GM18526 (cell line): ENCODE results near the gene PHC2.

Source experiments
- POLR2A ChIP-seq: IDR thresholded peaks from 3 replicates; pipeline ENCODE4 v1.6.1; 2011; ENCODE audit not compliant: insufficient read length; ENCODE audit errors: extremely low read depth

PHC2 gene

DNA sequence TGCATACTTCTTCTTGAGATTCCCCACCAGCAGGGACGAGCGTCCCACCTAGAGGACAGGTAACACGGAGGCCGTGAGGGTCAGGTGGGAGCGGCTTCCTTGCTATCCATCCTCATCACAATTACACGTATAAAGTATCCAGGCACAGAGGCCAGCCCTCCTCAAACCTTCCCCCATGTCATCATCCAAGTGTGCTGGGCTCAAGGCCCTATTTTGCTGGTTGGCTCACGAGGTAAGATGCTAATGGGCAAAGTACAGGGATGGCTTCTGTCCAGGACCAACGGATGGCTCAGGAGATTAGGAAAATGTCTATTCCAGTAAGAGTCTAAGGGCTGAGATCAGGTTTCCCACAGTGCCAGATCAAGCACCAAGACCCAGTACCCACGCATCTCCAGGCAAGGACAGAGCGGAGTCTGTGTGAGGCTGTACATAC lies 98.5 kb downstream of the PHC2 start:
- TF ChIP-seq POLR2A = no peak

DNA sequence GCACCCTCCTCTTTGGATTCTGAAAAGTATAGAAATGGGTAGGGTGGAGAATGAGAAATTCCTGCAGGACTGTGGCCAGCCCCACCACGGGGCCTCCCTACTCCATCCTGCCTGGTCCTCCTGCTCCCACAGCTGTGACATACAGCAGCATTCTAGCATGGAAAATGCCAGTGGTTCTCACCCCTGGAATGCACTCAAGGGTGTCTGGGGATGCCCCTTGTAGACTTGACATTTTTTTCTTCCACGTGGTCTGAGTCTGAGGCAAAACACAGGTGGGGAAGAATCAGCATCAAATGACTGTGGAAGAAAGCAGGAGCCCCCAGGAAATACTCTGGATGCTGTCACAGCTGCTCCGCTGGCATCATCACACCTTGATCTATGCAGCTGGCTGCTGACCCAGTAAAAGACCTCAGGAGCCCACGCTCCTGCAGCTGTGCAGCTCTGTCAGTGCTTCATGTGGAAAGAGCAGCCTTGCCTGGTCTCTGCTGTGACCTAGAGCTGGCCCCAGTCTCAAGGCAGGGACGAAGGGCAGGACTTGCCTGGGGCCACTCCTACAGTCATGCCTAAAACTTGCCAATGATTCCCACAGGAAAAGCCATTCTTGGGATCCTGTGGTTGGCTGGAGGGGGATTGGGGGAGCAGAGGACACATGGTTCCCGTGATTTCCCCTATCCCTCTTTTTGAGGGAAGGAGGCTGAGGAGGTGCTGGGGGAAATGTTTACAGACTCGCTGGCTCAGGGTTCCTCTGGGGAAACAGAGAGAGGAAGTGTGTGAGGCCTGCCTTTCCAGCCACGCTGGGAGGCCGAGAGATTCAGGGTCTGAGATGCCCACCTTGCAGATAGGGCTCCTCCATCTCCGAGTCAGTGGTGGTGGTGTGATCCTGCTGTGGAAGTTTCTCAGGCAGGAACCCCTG lies 99.2 kb downstream of the PHC2 start:
- TF ChIP-seq POLR2A = no peak

DNA sequence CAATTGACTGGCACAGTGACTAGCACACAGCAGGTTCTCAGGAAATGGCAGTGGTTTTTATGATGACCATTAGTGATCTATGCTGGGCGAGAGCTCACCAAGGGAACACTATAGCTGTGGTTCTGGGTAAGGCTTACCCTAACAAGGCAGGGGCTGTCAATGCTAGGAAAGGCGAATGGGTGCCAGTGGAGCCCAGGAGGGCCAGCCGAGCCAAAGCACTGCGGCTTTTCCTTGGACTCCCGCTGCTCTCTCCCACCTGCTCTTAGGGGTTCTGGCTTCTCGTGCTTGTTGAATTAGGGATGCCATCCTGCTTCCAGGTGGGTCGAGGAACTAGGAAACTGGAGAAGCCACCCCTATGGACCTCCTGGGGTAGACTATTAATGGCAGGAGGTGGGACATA lies 100.0 kb downstream of the PHC2 start:
- no peak for TF ChIP-seq POLR2A

GRCh38 chr1:33330361-33330890 lies 100.5 kb downstream of the PHC2 start:
- no peak for TF ChIP-seq POLR2A

DNA sequence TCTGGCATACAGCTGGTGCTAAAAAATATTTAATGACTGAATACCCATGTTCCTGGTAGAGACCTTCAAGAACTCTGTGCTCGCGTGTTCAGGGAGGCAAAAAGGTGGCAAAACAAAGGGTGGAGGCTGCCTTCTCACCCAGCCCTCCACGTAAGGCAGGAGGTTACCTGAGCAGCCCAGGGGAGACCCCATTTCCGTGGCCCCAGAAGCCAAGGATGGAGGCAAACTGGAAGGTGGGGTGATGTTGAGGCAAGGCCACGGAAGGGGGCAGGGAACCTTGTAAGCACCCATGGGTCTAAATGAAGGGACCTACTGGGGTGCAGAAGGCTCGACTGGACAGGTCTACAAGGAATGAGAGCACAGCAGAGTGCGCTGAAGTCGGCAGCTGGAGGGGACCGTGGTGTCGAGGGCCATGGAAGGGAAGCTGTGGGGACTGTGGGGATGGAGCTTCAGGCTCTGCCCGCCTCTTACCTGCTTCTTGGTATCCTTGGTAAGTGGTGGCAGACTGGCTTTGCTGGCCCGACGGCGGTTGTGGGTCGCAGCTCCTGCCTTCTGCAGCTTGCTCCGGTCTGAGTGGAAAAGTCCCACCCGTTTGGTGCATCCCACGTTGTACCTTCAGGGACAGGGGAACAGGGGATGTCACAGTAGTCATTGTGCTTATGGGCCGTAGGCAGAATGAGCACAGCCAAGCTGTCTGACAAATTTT lies 101.1 kb downstream of the PHC2 start:
- no peak for TF ChIP-seq POLR2A

GRCh38 chr1:33328817-33329216 lies 102.1 kb downstream of the PHC2 start:
- TF ChIP-seq POLR2A = no peak

DNA sequence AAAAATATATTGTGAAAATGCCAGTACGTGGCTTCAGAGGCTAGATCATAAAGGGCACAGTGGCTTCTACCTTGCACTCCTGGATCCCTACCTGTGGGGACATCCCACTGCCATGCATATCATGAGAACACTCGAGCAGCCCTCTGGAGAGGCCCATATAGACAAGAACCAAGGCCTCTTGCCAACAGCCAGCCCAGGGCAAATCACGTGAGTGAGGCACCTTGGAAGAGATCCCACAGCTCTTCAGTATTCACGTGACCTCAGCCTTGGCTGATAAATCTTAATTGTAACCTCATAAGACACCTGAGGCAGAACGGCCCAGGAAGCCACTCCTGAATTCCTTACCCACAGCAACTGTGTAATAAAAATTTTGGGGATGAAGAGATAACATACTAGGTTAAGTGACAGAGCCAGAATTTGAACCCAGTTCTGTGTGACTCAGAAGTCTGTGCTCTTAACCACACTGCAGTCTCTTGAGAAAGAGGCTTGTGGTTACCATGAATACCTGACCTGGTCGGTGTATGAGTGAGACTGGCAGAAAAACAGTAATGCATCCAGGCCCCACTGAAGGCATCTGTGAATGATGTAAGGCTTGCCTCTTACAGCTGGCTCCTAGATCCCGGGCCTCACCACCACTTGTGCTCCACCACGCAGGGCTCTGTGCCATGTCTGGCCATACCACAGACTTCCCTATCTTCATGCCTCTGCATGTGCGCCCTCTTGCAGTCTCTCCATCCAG lies 103.1 kb downstream of the PHC2 start:
- no peak for TF ChIP-seq POLR2A

DNA sequence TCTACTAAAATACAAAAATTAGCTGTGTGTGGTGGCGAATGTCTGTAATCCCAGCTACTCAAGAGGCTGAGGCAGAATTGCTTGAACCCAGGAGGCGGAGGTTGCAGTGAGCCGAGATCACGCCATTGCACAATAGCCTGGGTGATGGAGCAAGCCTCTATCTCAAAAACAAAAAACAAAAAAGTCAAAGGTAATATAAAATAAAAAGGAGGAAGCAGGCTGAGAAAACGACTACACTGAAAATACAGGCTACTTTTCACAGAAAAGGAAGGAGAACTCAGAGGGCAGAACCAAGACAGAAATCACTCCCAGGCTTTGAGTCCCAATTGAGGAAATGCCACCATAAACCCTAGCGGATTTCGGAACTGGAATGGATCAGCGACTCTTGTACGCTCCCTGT lies 104.1 kb downstream of the PHC2 start:
- TF ChIP-seq POLR2A = no peak

- TF ChIP-seq POLR2A = no peak
These were observed 106.0 kb downstream of the PHC2 start for GRCh38 chr1:33324677-33325575.

DNA sequence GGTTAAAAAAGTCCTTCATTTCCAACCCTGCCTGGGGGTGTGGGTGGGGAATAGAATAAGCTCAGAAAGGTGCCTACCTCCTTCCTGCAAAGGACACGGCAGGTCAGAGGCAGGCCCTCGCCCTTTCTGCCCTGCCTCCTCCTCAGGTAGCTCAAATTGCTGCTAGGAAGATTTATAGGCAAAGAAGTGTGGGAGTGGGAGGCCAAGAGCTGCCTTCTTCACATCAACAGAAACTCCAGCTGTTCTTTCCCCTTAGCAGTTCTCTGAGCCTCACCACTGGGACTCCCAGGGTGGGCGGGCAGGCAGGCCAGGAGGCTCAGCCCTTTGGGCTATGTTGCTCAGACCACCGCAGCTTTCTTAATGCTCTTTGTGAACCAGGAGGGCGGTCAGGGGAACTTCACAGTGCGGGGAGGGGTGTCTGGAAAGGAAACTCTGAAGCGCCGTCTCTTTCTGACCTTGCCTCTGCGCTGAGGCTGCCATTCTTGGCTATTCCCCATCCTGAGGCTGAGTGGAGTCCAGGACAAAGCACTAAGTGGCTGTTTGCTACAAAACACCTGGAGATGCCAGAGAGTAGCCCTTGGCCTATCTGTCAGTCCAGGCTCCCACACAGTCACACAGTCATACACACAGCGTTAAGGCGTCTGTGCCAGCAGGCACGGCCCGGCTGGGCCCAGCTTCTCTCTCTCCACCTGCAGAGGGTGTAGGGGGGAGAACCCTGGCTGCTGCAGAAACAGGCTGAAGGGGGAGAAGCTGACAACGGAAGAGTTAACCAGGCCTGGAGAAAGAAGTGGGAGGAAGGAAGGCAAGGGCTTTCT lies 107.0 kb downstream of the PHC2 start:
- TF ChIP-seq POLR2A = no peak

GRCh38 chr1:33322870-33323585 lies 107.9 kb downstream of the PHC2 start:
- no peak for TF ChIP-seq POLR2A

GRCh38 chr1:33322109-33322508 lies 108.8 kb downstream of the PHC2 start:
- TF ChIP-seq POLR2A = no peak

DNA sequence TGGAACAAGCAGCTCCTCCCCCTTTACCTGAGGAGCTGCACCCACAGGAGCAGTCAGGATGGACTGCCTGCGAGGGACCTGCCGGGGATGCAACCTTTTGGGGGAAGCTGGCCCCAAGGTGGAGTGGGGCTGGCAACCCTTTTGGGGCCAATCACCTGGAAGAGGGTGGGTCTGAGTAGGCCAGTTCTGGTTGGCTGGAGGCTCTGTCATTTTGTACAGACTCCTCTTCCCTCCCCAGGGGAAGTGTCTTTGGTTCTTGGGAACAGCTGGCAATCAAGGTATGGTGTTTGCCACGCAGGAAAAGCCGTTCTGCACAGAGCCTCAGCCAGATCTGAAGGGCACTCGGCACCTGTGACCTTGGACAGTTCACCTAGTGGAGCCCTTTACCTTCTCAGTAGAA lies 109.7 kb downstream of the PHC2 start:
- no peak for TF ChIP-seq POLR2A

DNA sequence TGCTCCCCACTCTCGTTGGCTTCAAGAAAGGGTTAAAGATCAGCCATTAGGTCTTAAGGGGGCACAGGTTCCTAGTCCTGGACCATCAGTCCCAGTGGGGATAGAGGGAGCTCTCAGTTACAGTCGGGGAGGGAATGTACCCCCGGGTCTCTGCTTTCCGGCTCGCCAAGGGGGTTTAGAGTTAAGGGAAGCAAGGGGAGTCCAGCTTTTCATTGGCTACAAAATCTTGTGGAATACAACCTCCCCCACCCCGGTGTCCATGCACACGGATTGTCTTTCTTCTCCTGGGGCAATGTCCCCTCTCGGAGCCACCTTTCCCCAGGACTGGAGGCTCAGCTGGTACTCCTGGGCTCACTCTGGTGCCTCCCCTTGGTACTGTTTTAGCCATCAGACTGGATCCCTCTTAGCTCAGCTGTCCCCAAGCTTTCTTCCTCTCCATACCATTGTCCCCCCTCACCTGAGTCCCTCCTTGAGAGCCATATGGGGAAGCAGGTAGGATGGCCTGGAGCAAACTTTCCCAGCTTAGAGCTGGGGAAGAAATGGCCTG lies 110.2 kb downstream of the PHC2 start, which contains the start of gene A3GALT2:
Gene A3GALT2 (minus strand): TSS at position 480 of the 547 bp plus-strand sequence. CDS start 0 bp downstream, at position 480.
- TF ChIP-seq POLR2A = no peak
